Activated CD8-positive, alpha-beta T cell treated with anti-CD3 and anti-CD28 coated beads for 36 hours (primary cell): ENCODE measurements around the gene ST6GALNAC4. TPM values are rescaled to one million over a fixed set of nuclear protein-coding genes. Genes with fewer than 3 reads are reported as not detected.

ENCODE experiments used
- ATAC-seq: fragments of 200-7000 bp; cut with Tn5 transposase; one replicate; pipeline ENCODE4 v1.10.0; 2021; ENCODE audit warnings: mild to moderate bottlenecking, moderate library complexity
- CTCF ChIA-PET: fragments of 350-600 bp; sonication (Branson Sonifier 250); formaldehyde crosslinking; loops from one replicate; lab custom pipeline; 2021; ENCODE audit warnings: antibody characterized with exemption; lab: Charles Lee
- POLR2A ChIA-PET: fragments of 350-600 bp; sonication (Branson Sonifier 250); formaldehyde crosslinking; loops from one replicate; lab custom pipeline; 2021; ENCODE audit warnings: antibody characterized with exemption; lab: Charles Lee
- DNase-seq: peaks from one replicate; pipeline ENCODE4 v3.0.0-alpha.2; 2020
- H3K27ac Mint-ChIP-seq: one replicate; pipeline ENCODE4 v1.8.0; 2021; ENCODE audit warnings: mild to moderate bottlenecking, mixed read lengths
- H3K27me3 Mint-ChIP-seq: one replicate; pipeline ENCODE4 v1.8.0; 2021; ENCODE audit warnings: mixed read lengths
- H3K36me3 Mint-ChIP-seq: one replicate; pipeline ENCODE4 v1.8.0; 2021; ENCODE audit warnings: low read depth, mixed read lengths
- H3K4me1 Mint-ChIP-seq: one replicate; pipeline ENCODE4 v1.8.0; 2021; ENCODE audit warnings: low read depth, mixed read lengths
- H3K4me3 Mint-ChIP-seq: one replicate; pipeline ENCODE4 v1.8.0; 2021; ENCODE audit warnings: mild to moderate bottlenecking, moderate library complexity, mixed read lengths
- H3K9me3 Mint-ChIP-seq: one replicate; pipeline ENCODE4 v1.8.0; 2021; ENCODE audit warnings: mixed read lengths
- CTCF ChIP-seq: fragments of 200-600 bp; IDR thresholded peaks from one replicate; pipeline ENCODE4 v1.8.0; 2022; ENCODE audit warnings: antibody characterized with exemption, mild to moderate bottlenecking
- intact Hi-C: fragments of 100-400 bp; cut with micrococcal nuclease; formaldehyde crosslinking; loops from one replicate; pipeline ENCODE4 v1.10.0; 2022
- total RNA-seq, 2 experiments: library from RNA; stranded (reverse); gene quantifications; one replicate each; pipeline ENCODE4 v1.2.3, GENCODE V29; 2021

The ST6GALNAC4 gene
- total RNA-seq, 2 experiments from 2014 or later, result 34.3 to 34.9 TPM

GRCh38 chr9:127923771-127924170 is 6.9 kb upstream of the ST6GALNAC4 start:
- POLR2A ChIA-PET, result interaction anchor here (0.6 to 1.5 kb wide), 2 partner anchors 101 to 135 kb away, joined by 3 to 4 read pairs; no protein-coding TSS in a partner anchor
- no peak overlapping the region for H3K27ac Mint-ChIP-seq
- peaks cover 20% of the 10 kb centered on the region for H3K4me1 Mint-ChIP-seq

GRCh38 chr9:127923046-127923445 is 6.2 kb upstream of the ST6GALNAC4 start:
- intact Hi-C loops, result no loop called here
- CTCF ChIA-PET, result interaction anchor here (1.0 to 5.0 kb wide), 7 partner anchors 17 to 195 kb away, joined by 3 to 46 read pairs (median 13); partner anchors contain the start of genes CDK9 and TOR2A
- no peaks in the 10 kb centered on the region for H3K9me3 Mint-ChIP-seq

More at GRCh38 chr9:127923771-127924170, 6.9 kb upstream of the ST6GALNAC4 start:
- no peak for TF ChIP-seq CTCF
- H3K4me3 Mint-ChIP-seq, result no peak overlapping the region
- CTCF ChIA-PET, result interaction anchor here (0.8 to 5.0 kb wide), 4 partner anchors 18 to 194 kb away, joined by 3 to 43 read pairs (median 4); partner anchors contain the start of gene TOR2A
- ATAC-seq (no peak), DNase-seq (no peak)
- H3K27me3 Mint-ChIP-seq, result peaks cover 4% of the 10 kb centered on the region
- no peaks in the 10 kb centered on the region for H3K9me3 Mint-ChIP-seq
- no peaks in the 10 kb centered on the region for H3K36me3 Mint-ChIP-seq
- intact Hi-C loops, result no loop called here

GRCh38 chr9:127921557-127922120 is 4.8 kb upstream of the ST6GALNAC4 start:
- CTCF ChIA-PET, result interaction anchor here (0.6 to 5.0 kb wide), 56 partner anchors 8 to 707 kb away, joined by 3 to 46 read pairs (median 4); partner anchors contain the start of genes CDK9, DPM2, PIP5KL1 and ST6GALNAC6
- ATAC-seq, result peak; percentile 56
- intact Hi-C loops, result no loop called here
- Mint-ChIP-seq H3K27me3 (peaks cover 4% of the 10 kb centered on the region), H3K9me3 (no peaks in the 10 kb centered on the region), H3K36me3 (no peaks in the 10 kb centered on the region), H3K4me3 (peak overlapping the region; percentile 38), H3K4me1 (peaks cover 30% of the 10 kb centered on the region), H3K27ac (no peak overlapping the region)
- POLR2A ChIA-PET, result interaction anchor here (0.6 to 1.9 kb wide), 10 partner anchors 8 to 186 kb away, joined by 3 to 8 read pairs (median 4); partner anchors contain the start of genes DPM2, PIP5KL1 and TOR2A
- TF ChIP-seq CTCF, result peak; percentile 98
- DNase-seq, result peak; percentile 84

More at GRCh38 chr9:127923046-127923445, 6.2 kb upstream of the ST6GALNAC4 start:
- no peak for TF ChIP-seq CTCF
- ATAC-seq (no peak), DNase-seq (no peak)
- Mint-ChIP-seq H3K36me3 (no peaks in the 10 kb centered on the region), H3K4me3 (no peak overlapping the region), H3K27ac (no peak overlapping the region), H3K27me3 (peaks cover 4% of the 10 kb centered on the region), H3K4me1 (peaks cover 24% of the 10 kb centered on the region)
- POLR2A ChIA-PET, result interaction anchor here (0.7 to 1.8 kb wide), 3 partner anchors 24 to 134 kb away, joined by 3 to 4 read pairs (median 4); no protein-coding TSS in a partner anchor

GRCh38 chr9:127920794-127921193 is 4.0 kb upstream of the ST6GALNAC4 start:
- peaks cover 4% of the 10 kb centered on the region for H3K27me3 Mint-ChIP-seq
- ChIA-PET CTCF (interaction anchor here (0.6 to 5.0 kb wide), 55 partner anchors 9 to 706 kb away, joined by 3 to 46 read pairs (median 4); partner anchors contain the start of genes CDK9, DPM2, PIP5KL1 and ST6GALNAC6), POLR2A (interaction anchor here (0.6 to 1.9 kb wide), 7 partner anchors 14 to 186 kb away, joined by 3 to 8 read pairs (median 4); partner anchors contain the start of genes DPM2 and TOR2A)
- H3K4me1 Mint-ChIP-seq, result peaks cover 28% of the 10 kb centered on the region
- no peaks in the 10 kb centered on the region for H3K9me3 Mint-ChIP-seq
- H3K4me3 Mint-ChIP-seq, result no peak overlapping the region
- no peak overlapping the region for H3K27ac Mint-ChIP-seq
- ATAC-seq (no peak), DNase-seq (no peak)
- TF ChIP-seq CTCF, result no peak
- H3K36me3 Mint-ChIP-seq, result no peaks in the 10 kb centered on the region
- intact Hi-C loops, result no loop called here
